Skin epidermis (tissue), 12 donors: ENCODE results near the gene FAM187B.
"Not testable (repeated sequence)": the region's sequence is repeated elsewhere in the genome, so short reads cannot be mapped to it uniquely, and the experiment has no call there.

Source experiments
- H3K27ac ChIP-seq, 21 experiments: fragments of 200-600 bp; sonication (generic) in 11 of 21; one replicate each; pipeline ENCODE4 v1.5.0; 2020; ENCODE audit warnings: mild to moderate bottlenecking in 3 of 21, inconsistent platforms in 2 of 21, moderate library complexity in 2 of 21
- H3K4me3 ChIP-seq, 7 experiments: fragments of 200-600 bp; sonication (generic) in 2 of 7; one replicate each; pipeline ENCODE4 v1.5.0; 2020; ENCODE audit warnings: inconsistent platforms in 2 of 7, mild to moderate bottlenecking in 2 of 7, moderate library complexity in 1 of 7

FAM187B gene

DNA sequence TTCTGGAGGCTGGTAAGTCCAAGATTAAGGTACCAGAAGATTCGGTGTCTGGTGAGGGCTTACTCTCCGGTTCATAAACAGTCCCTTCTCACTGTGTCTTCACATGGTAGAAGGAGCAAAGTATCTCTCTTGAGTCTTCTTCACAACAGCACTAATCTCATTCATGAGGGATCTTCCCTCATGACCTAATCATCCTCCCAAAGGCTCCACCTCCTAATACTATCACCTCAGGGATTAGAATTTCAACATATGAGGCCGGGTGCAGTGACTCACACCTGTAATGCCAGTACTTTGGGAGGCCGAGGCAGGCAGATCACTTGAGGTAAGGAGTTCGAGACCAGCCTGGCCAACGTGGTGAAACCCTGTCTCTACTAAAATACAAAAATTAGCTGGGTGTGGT, 31.7 kb downstream of the FAM187B start:
- not testable (repeated sequence) for H3K27ac ChIP-seq

GRCh38 chr19:35195830-35196229, 32.7 kb downstream of the FAM187B start:
- no peak overlapping the region for H3K27ac ChIP-seq
- no peak overlapping the region for H3K4me3 ChIP-seq

More for the DNA sequence above, 31.7 kb downstream of the FAM187B start:
- not testable (repeated sequence) for H3K4me3 ChIP-seq

DNA sequence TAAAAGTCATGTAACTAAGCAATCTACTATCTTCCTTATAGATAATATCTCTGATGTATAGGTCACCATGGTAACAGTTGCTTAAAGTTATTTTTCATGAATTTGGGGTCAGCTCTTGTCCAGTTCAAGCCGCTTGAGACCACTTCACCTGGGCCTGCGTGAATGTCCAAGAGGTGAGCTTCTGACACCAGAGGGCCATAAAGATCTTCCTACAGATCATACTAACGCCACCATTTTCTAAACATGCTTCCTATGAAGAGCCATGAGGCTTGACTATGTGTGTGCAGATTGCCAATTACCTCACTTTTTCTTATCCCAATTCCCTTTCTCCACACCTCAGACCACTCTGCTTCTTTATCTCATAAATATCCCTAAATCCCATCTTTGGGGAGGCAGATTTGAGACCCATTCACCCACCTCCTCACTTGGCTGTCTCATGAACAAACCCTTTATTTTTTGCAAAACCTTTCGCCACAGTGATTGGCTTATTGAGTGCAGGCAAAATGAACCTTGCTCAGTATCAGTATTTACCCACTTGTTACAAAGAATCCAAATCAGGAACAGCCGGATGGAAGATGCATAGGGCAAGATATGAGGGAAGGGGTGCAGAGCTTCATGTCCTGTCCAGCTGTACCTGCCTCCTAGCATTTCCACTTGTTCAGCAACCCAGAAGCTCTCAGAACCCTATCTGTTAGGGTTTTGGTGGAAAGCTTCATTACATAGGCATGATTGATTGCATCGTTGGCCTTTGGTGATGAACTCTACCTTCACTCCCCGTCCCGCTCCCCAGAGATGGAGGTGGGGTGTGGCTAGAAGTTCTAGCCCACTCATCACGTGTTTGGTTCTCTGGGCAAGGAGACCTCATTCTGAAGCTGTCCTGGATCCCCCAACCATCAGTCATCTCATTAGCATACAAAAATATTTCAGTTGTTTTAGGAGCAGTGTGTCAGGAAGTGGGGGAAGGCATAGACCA, 34.2 kb downstream of the FAM187B start:
- Histone ChIP-seq H3K4me3 (no peak overlapping the region), H3K27ac (no peak overlapping the region)

DNA sequence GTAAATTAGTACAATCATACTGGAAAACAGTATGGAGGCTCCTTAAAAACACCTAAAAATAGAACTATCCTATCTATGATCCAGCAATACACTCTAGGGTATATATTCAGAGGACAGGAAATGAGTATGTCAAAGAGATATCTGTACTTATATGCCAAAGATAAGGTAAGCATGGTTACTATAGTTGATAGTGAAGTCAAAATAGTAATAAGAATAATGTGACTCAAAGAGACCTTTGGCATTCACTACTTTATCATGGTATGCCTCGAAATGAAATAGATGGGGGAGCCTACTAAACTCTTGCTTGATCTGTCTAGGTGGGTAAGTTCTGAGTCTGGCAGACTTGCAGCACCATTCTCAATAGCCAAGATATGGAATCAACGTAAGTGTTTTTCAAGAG, 43.7 kb downstream of the FAM187B start:
- no peak overlapping the region for H3K4me3 ChIP-seq
- H3K27ac ChIP-seq = no peak overlapping the region

GRCh38 chr19:35184267-35184666, 44.3 kb downstream of the FAM187B start:
- no peak overlapping the region for H3K27ac ChIP-seq
- no peak overlapping the region for H3K4me3 ChIP-seq

DNA sequence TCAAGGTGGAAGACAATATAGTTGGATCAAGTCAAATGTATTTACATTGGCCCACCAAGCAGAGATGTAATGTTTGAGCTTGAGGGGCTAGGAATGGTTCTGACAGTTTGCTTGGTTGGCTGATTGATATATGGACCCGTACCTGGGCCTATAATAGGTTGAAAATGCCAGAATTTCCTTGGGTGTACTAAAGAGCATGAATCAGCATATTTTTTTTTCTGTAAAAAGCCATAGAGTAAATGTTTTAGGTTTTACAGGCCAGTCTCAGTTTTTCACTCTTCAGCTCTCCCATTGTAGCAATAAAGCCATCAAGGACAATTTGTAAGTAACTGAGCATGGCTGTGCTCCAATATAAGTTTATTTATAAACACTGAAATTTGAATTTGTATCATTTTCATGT, 47.2 kb downstream of the FAM187B start:
- H3K27ac ChIP-seq = no peak overlapping the region
- H3K4me3 ChIP-seq = no peak overlapping the region

GRCh38 chr19:35179830-35180229, 48.7 kb downstream of the FAM187B start:
- Histone ChIP-seq H3K4me3 (no peak overlapping the region), H3K27ac (no peak overlapping the region)

DNA sequence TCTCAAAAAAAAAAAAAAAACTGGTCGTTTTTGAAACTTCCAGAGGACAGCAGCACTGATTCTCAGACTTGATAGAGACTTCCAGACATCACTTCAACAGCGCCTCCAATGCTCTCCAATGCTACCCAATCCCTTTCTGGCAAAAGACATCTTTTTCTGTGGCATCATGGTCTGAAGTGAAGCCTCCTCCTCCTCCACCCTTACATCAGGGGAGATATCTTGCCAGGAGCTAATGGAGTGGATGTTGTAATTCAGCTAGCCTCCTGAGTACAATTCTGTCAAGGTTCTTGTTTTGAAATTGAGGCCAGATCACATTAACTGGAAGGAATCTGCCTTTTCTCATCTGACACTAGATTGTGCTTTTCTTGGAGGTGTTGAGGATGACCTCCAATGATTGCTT, 49.8 kb downstream of the FAM187B start:
- Histone ChIP-seq H3K27ac (no peak overlapping the region), H3K4me3 (no peak overlapping the region)

DNA sequence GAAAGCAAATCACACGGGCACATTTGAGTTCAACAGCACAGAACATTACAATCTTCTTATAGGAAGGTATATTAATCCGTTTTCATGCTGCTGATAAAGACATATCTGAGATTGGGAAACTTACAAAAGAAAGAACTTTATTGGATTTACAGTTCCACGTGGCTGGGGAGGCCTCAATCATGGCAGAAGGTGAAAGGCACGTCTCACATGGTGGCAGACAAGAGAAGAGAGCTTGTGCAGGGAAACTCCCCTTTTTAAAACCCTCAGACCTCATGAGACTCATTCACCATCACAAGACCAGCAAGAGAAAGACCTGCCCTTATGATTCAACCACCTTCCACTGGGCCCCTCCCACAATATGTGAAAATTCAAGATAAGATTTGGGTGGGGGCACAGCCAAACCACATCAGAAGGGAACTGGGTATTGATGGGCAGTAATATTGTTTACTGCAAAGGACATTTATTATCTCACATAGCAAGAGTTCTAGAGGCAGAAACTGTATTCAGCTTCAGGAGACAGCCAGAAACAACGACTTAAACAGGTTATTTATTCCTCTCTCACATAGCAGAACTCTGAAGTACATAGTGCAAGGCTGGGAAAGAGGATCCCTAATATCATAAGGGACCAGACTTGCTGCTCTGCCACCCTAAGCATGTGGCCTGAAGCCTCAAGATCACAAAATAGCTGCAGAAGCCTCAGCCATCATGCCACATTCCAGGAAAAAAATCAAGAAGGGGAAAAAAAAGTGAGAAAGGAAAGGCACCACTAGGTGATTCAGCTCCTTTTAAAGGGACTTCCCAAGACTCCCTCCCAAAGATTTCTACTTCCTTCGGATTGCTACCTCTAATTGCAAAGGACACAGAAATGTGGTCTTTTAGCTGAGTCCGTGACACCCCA, 50.9 kb downstream of the FAM187B start:
- Histone ChIP-seq H3K4me3 (no peak overlapping the region), H3K27ac (no peak overlapping the region)

GRCh38 chr19:35176181-35176570, 52.4 kb downstream of the FAM187B start:
- Histone ChIP-seq H3K4me3 (no peak overlapping the region), H3K27ac (peak overlapping the region in 2 of 21 experiments; percentile 8 to 33)
